ENCODE measurements around the gene HOXA6. TPM values are rescaled to one million over a fixed set of nuclear protein-coding genes. Genes with fewer than 3 reads are reported as not detected.

HOXA6 gene
- total RNA-seq, 2 donors from 2014 or later, result 10.9 to 29.6 TPM

GRCh38 chr7:27182861-27183681, 35.5 kb upstream of the HOXA6 start:
- peak overlapping the region; percentile 94 for H3K27ac ChIP-seq
- TF ChIP-seq, protein P1, sequence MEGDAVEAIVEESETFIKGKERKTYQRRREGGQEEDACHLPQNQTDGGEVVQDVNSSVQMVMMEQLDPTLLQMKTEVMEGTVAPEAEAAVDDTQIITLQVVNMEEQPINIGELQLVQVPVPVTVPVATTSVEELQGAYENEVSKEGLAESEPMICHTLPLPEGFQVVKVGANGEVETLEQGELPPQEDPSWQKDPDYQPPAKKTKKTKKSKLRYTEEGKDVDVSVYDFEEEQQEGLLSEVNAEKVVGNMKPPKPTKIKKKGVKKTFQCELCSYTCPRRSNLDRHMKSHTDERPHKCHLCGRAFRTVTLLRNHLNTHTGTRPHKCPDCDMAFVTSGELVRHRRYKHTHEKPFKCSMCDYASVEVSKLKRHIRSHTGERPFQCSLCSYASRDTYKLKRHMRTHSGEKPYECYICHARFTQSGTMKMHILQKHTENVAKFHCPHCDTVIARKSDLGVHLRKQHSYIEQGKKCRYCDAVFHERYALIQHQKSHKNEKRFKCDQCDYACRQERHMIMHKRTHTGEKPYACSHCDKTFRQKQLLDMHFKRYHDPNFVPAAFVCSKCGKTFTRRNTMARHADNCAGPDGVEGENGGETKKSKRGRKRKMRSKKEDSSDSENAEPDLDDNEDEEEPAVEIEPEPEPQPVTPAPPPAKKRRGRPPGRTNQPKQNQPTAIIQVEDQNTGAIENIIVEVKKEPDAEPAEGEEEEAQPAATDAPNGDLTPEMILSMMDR (IDR thresholded peaks at IDR 0.05), result no peak
- intact Hi-C loops (cut with DNase I), result no loop called here
- H3K4me3 ChIP-seq, result peak overlapping the region; percentile 50
- H3K36me3 ChIP-seq, result no peaks in the 10 kb centered on the region
- DNase-seq, result no peak
- peaks cover 5% of the 10 kb centered on the region for H3K27me3 ChIP-seq
- peaks cover 20% of the 10 kb centered on the region for H3K4me1 ChIP-seq
- no peaks in the 10 kb centered on the region for H3K9me3 ChIP-seq
- peak overlapping the region; percentile 89 to 92 for H3K9ac ChIP-seq (ENCODE audit: low read depth in 2 of 2, low read length in 2 of 2)

DNA sequence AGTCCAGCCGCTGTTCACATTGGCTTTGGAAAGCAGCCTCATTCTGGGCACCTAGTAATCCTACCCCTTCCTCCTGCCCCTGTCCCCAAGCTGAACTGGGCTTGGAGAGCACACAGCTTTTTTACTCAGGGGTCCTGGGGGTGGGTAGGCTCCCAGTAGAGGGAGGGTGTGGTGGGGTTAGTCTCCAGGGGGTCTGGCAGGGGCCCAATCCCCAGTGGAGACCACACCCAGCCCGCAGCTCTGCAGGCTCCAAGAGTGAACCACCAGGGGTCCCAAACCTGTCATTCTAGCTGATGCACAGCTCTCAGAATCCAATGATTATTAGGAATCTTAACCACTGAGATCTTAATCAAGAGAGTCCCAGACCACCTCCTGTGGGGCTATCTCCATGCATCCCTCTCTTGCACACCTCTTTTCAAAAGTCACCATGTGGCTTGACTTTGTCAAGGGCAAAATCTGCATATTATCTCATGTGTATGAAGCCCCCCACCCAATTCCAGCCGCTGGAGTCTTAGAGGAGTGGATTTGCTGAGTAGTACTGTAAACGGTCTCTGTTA, 34.8 kb upstream of the HOXA6 start:
- intact Hi-C loops (cut with DNase I), result no loop called here
- peak overlapping the region; percentile 94 for H3K27ac ChIP-seq
- DNase-seq, result no peak
- TF ChIP-seq, protein P1 (IDR thresholded peaks at IDR 0.05), result no peak
- H3K4me3 ChIP-seq, result peak overlapping the region; percentile 50
- no peaks in the 10 kb centered on the region for H3K36me3 ChIP-seq
- no peaks in the 10 kb centered on the region for H3K9me3 ChIP-seq
- H3K4me1 ChIP-seq, result peaks cover 20% of the 10 kb centered on the region
- peak overlapping the region; percentile 54 to 89 for H3K9ac ChIP-seq (ENCODE audit: low read depth in 2 of 2, low read length in 2 of 2)
- peaks cover 5% of the 10 kb centered on the region for H3K27me3 ChIP-seq

DNA sequence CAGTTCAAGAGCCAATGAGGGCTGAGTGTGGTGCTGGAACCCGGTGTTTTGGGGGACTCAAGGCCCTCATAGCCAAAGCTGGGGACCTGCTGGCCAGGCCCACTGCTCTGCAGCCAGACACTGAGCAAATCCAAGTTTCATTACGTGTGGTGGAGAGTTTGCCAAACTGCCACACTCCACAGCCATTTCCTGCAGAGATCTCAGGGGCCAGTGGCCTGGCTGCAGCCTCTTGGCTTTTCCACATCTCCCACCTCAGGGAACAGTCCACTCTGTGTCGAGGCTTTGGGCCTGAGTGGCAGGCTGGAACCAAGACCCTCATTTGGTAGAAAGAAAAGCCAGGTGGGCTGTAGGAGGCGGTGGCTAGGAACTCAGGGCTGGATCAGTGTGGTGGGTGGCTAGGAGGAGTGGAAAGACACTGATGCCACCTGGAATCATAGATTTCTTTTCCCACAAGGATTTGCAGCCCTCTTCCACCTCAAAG, 34.3 kb upstream of the HOXA6 start:
- no peaks in the 10 kb centered on the region for H3K9me3 ChIP-seq
- no peak overlapping the region for H3K4me3 ChIP-seq
- H3K9ac ChIP-seq (ENCODE audit: low read depth in 2 of 2, low read length in 2 of 2), result peak overlapping the region; percentile 54 to 89
- H3K4me1 ChIP-seq, result peaks cover 20% of the 10 kb centered on the region
- no peaks in the 10 kb centered on the region for H3K36me3 ChIP-seq
- no peak for DNase-seq
- peak overlapping the region; percentile 94 for H3K27ac ChIP-seq
- intact Hi-C loops (cut with DNase I), result no loop called here
- TF ChIP-seq, protein P1 (IDR thresholded peaks at IDR 0.05), result no peak
- peaks cover 5% of the 10 kb centered on the region for H3K27me3 ChIP-seq

DNA sequence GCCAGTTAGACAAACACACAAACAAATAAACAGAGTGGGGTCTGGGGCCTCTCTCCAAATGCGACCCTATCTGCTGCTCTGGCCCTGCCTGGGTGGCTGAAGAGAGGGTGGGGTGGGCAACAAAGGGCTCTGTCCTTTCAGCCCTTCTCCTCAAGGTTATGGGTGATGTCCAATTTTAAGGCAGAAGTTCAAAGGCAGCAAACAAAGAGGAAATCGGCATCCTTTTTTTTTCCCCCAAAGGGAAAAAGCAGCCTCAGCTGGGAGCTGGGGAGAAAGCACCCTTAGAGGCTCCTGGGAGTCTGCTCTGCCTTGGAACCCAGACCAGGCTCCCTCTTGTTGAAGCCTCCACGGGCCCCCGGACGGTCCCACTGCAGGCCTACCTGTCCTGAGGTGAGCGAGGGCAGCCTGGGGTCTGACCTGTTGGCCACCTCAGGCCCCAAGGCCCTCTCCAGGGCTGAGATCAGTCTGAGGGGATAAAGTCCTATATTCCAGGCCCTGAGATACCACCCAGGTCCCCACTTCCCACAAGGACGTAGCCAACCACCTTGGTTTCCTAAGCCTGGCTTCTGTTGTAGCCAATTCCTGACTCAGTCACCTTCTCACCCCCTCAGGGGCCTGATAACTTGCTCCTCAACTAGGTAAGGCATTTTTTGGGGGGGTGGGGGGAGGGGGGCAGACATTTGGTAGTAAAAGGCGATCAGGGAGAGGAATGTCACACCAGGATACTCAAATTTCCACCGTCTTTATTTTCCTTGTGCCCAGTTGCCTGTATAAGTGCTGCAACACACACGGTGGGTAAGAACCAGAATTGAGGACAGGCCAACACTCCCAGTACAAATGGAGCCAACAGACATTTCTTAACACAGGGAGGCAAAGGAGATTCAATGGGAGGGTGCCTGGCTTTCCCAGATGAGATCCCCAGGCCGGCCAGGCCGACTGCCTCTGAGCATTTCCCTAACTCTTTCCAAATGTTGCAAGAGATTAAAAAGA, 33.2 kb upstream of the HOXA6 start:
- no peaks in the 10 kb centered on the region for H3K9me3 ChIP-seq
- H3K27me3 ChIP-seq, result peaks cover 5% of the 10 kb centered on the region
- peak overlapping the region; percentile 94 for H3K27ac ChIP-seq
- H3K9ac ChIP-seq (ENCODE audit: low read depth in 2 of 2, low read length in 2 of 2), result peak overlapping the region; percentile 46 to 98
- H3K4me3 ChIP-seq, result no peak overlapping the region
- H3K36me3 ChIP-seq, result no peaks in the 10 kb centered on the region
- H3K4me1 ChIP-seq, result peaks cover 20% of the 10 kb centered on the region
- intact Hi-C loops (cut with DNase I), result no loop called here
- TF ChIP-seq, protein P1 (IDR thresholded peaks at IDR 0.05), result no peak
- DNase-seq, result no peak

Data from colonic mucosa (tissue), 4 donors.